Endothelial cell (in vitro differentiated cells): Measurements from ENCODE around the gene CRYBG2. TPM values are rescaled to one million over a fixed set of nuclear protein-coding genes. Genes with fewer than 3 reads are reported as not detected.
"Not testable (repeated sequence)": the region's sequence is repeated elsewhere in the genome, so short reads cannot be mapped to it uniquely, and the experiment has no call there.

Experiments used
- DNase-seq: peaks from one replicate; pipeline ENCODE4 v3.0.0; 2021; ENCODE audit warnings: low spot score
- H3K27ac Mint-ChIP-seq: one replicate; pipeline ENCODE4 v1.8.0; 2021; ENCODE audit warnings: mixed read lengths, inconsistent platforms; ENCODE audit not compliant: unreplicated experiment
- H3K27me3 Mint-ChIP-seq: one replicate; pipeline ENCODE4 v1.8.0; 2021; ENCODE audit warnings: mild to moderate bottlenecking, moderate library complexity, mixed read lengths, inconsistent platforms; ENCODE audit not compliant: unreplicated experiment
- H3K36me3 Mint-ChIP-seq: one replicate; pipeline ENCODE4 v1.8.0; 2021; ENCODE audit warnings: mild to moderate bottlenecking, low read depth, mixed read lengths, inconsistent platforms; ENCODE audit not compliant: unreplicated experiment
- H3K4me1 Mint-ChIP-seq: one replicate; pipeline ENCODE4 v1.8.0; 2021; ENCODE audit warnings: mild to moderate bottlenecking, mixed read lengths, inconsistent platforms; ENCODE audit not compliant: unreplicated experiment
- H3K4me3 Mint-ChIP-seq: one replicate; pipeline ENCODE4 v1.8.0; 2021; ENCODE audit warnings: mild to moderate bottlenecking, mixed read lengths, inconsistent platforms; ENCODE audit not compliant: unreplicated experiment
- H3K9me3 Mint-ChIP-seq: one replicate; pipeline ENCODE4 v1.8.0; 2021; ENCODE audit warnings: mixed read lengths, inconsistent platforms; ENCODE audit not compliant: unreplicated experiment
- total RNA-seq: library from RNA; stranded (reverse); fragmentation: NEBNext Ultra II Directional; extraction: Animal tissue kit (Norgen Biotek cat#: 25700); gene quantifications from one replicate; pipeline ENCODE4 v1.2.1, GENCODE V29; 2021; ENCODE audit not compliant: unreplicated experiment
- TF ChIP-seq, protein P1 (sequence below): fragments of 200-600 bp; sonication (generic); IDR thresholded peaks from one replicate; pipeline ENCODE4 v1.5.0; 2021; ENCODE audit warnings: antibody characterized with exemption; ENCODE audit not compliant: unreplicated experiment

The CRYBG2 gene
- total RNA-seq, 1 donor from 2014 or later, result 1.4 TPM

- no peak overlapping the region for H3K27ac Mint-ChIP-seq
- DNase-seq, result no peak
- peaks cover 5% of the 10 kb centered on the region for H3K36me3 Mint-ChIP-seq
- H3K4me3 Mint-ChIP-seq, result no peak overlapping the region
- no peaks in the 10 kb centered on the region for H3K9me3 Mint-ChIP-seq
- TF ChIP-seq, protein P1, sequence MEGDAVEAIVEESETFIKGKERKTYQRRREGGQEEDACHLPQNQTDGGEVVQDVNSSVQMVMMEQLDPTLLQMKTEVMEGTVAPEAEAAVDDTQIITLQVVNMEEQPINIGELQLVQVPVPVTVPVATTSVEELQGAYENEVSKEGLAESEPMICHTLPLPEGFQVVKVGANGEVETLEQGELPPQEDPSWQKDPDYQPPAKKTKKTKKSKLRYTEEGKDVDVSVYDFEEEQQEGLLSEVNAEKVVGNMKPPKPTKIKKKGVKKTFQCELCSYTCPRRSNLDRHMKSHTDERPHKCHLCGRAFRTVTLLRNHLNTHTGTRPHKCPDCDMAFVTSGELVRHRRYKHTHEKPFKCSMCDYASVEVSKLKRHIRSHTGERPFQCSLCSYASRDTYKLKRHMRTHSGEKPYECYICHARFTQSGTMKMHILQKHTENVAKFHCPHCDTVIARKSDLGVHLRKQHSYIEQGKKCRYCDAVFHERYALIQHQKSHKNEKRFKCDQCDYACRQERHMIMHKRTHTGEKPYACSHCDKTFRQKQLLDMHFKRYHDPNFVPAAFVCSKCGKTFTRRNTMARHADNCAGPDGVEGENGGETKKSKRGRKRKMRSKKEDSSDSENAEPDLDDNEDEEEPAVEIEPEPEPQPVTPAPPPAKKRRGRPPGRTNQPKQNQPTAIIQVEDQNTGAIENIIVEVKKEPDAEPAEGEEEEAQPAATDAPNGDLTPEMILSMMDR, result no peak
- peaks cover 7% of the 10 kb centered on the region for H3K27me3 Mint-ChIP-seq
- H3K4me1 Mint-ChIP-seq, result peaks cover 23% of the 10 kb centered on the region
Observed at GRCh38 chr1:26373789-26374188, 19.9 kb upstream of the CRYBG2 start.

- no peak overlapping the region for H3K27ac Mint-ChIP-seq
- H3K27me3 Mint-ChIP-seq, result peaks cover 7% of the 10 kb centered on the region
- DNase-seq, result no peak
- TF ChIP-seq, protein P1, result no peak
- H3K9me3 Mint-ChIP-seq, result no peaks in the 10 kb centered on the region
- no peak overlapping the region for H3K4me3 Mint-ChIP-seq
- peaks cover 5% of the 10 kb centered on the region for H3K36me3 Mint-ChIP-seq
- peaks cover 23% of the 10 kb centered on the region for H3K4me1 Mint-ChIP-seq
Observed at GRCh38 chr1:26373281-26373680, 19.4 kb upstream of the CRYBG2 start.

DNA sequence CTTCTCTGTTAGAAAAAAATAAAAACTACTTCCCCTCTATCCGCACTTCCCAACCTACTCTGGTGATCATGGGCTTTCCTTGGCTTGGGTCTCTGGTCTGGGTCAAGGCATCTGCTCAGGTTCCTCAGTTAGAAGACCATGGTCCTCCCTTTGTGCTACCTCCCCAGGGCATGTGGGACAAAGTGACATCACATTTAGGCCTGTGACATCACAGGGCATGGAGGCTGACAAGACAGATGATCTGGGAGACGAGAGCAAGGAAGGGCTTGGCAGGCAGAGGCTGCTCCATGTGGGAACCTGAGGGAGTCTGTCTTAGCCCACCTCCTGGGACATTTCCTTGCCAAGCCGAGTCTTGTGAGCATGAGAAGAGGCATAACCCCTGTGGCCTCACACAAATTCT lies 18.7 kb upstream of the CRYBG2 start, which contains the start of gene ZNF683:
Gene ZNF683 (minus strand): TSS at position 140 of the 400 bp plus-strand sequence. CDS start 4,179 bp downstream, outside the sequence.
- H3K27me3 Mint-ChIP-seq, H3K27ac Mint-ChIP-seq, H3K9me3 Mint-ChIP-seq, H3K36me3 Mint-ChIP-seq, H3K4me3 Mint-ChIP-seq, DNase-seq: not testable (repeated sequence)
- peaks cover 23% of the 10 kb centered on the region for H3K4me1 Mint-ChIP-seq

GRCh38 chr1:26372039-26372438 lies 18.1 kb upstream of the CRYBG2 start:
- peaks cover 23% of the 10 kb centered on the region for H3K4me1 Mint-ChIP-seq
- peaks cover 5% of the 10 kb centered on the region for H3K36me3 Mint-ChIP-seq
- DNase-seq, result no peak
- no peak overlapping the region for H3K4me3 Mint-ChIP-seq
- H3K9me3 Mint-ChIP-seq, result no peaks in the 10 kb centered on the region
- H3K27ac Mint-ChIP-seq, result no peak overlapping the region
- H3K27me3 Mint-ChIP-seq, result peaks cover 9% of the 10 kb centered on the region
- TF ChIP-seq, protein P1, result no peak

GRCh38 chr1:26370591-26371382 lies 16.9 kb upstream of the CRYBG2 start:
- DNase-seq, result no peak
- TF ChIP-seq, protein P1, result no peak
- peak overlapping the region; percentile 52 for H3K27ac Mint-ChIP-seq
- H3K4me1 Mint-ChIP-seq, result peaks cover 23% of the 10 kb centered on the region
- peaks cover 9% of the 10 kb centered on the region for H3K27me3 Mint-ChIP-seq
- H3K36me3 Mint-ChIP-seq, result peaks cover 5% of the 10 kb centered on the region
- no peaks in the 10 kb centered on the region for H3K9me3 Mint-ChIP-seq
- H3K4me3 Mint-ChIP-seq, result no peak overlapping the region
